GM21786 (cell line): Measurements from ENCODE around the gene ALDH1A3.

Experiments used
- ATAC-seq: cut with Tn5 transposase; IDR thresholded peaks from one replicate; pipeline ENCODE4 v1.9.1; 2021; ENCODE audit not compliant: unreplicated experiment

The ALDH1A3 gene

GRCh38 chr15:100923902-100924301, 44.3 kb downstream of the ALDH1A3 start:
- ATAC-seq, result no peak

GRCh38 chr15:100924436-100924835, 44.8 kb downstream of the ALDH1A3 start:
- no peak for ATAC-seq

DNA sequence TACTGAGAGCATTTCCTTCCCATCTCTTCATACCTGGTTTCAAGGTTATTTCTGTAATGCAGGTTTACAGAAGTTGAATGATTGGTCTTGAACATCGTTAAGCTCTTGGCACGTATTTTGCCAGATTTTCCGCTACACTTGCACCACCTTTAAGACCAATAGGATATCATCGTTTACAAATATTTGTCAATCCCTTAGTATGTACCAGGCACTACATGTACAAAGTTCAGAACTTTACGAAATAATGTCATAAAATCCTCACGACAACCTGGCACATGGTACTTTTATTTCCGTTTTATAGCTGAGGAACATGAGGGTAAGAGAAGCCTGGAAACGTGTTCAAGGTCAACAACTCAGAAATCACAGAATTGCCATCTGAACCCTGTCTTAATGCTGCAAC, 45.8 kb downstream of the ALDH1A3 start:
- no peak for ATAC-seq

DNA sequence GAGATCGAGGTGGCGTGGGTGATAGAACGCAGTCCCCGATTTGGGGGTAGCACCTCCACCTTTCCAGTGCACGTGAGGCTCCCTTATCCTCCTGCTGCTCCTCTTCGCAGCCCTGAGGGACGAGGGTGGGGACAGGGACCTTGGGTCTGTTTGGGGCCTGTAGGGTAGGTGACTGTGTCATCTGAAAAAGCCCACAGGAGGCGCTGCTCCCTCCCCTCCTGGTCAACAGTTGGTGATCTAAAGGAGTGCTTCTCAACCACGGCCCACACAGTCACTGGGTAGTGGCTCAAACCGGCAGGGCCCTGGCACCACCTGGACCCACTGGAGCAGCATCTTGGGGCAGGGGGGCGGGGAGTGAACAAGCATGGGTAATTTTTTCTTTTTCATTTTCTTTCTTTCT, 46.6 kb downstream of the ALDH1A3 start:
- ATAC-seq, result peak; percentile 22

GRCh38 chr15:100926971-100927756, 47.5 kb downstream of the ALDH1A3 start:
- ATAC-seq, result peak; percentile 41

- no peak for ATAC-seq
These were observed 49.1 kb downstream of the ALDH1A3 start for GRCh38 chr15:100928632-100929280.

- peak; percentile 27 for ATAC-seq
These were observed 50.0 kb downstream of the ALDH1A3 start for GRCh38 chr15:100929641-100930042.

DNA sequence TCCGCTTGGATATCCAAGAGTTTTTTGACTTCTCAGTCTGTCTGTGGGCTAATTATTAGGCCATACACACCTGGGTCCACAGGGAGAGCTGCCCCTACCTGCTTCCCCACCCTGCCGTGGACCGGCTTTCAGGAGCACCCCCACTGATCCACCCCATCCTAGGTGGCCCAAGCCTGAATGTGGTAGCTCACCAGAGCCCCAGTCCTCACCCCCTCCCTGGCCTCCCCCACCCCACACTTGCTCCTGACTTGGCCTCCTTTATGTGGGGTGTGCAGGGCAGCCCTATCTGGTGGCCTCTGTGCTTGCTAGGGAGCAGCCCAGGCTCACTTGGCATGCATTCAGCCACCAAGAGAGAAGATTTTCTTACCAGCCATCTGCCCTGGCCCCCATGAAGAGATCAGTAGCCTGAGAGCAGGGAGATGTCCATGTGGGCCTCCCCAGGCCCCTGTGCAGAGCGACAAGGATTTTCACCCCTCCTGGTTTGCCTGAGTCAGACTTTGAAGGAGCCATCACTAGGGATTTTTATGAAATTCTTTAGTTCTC, 50.7 kb downstream of the ALDH1A3 start:
- ATAC-seq, result no peak

GRCh38 chr15:100931143-100931890, 51.7 kb downstream of the ALDH1A3 start:
- peak; percentile 37 for ATAC-seq

- no peak for ATAC-seq
These were observed 53.2 kb downstream of the ALDH1A3 start for GRCh38 chr15:100932676-100933348.

DNA sequence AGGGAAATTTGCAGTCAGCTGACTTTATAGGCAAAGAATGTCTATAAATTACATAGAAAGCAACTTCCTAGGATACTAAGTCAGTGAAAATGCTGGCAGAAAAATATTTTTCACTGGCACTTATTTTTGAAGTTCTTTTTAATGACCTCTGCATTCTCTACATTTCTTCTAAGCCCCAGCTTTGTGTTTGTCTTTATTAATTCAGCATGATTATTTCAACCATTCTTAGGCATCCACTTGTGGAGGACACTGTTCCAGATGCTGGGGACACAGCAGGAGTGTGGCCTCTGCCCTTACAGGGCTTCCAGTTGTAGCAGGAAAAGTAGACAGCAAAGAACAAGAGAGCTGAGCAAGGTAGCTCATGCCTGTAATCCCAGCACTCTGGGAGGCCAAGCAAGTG, 54.5 kb downstream of the ALDH1A3 start:
- no peak for ATAC-seq

DNA sequence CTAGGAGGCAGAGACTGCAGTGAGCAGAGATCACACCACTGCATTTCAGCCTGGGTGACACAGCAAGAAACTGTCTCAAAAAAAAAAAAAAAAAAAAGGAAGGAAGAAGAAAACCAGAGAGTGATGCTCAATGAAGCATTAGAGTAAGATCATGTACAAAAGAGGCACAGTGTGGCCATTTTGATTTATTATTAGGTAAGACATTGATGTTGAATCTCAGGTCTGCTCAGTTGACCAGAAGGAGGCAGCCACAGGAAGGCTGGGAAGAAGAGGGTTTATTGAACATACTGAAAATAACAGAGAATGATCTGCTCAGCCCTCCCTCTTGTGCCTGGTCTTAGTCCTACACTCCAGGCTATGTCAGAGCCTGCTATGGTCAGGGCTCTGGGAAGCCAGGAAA, 55.1 kb downstream of the ALDH1A3 start:
- no peak for ATAC-seq

DNA sequence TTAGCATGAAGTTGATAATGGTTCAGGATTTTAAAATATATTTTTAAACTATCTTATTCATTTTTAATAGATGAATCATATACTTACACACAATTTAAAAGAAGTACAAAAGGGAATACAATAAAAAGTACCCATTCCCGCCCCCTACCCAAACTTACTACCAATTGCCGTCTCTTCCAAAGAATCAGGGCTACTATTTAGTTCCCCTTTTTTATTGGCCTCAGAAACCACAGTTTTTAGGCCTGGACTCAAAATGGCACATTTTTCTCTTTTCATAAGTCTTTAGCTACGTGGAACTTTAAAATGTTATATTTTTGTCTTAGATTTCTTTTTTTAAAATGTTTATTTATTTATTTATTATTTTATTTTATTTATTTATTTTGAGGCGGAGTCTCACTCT, 57.5 kb downstream of the ALDH1A3 start:
- ATAC-seq, result no peak

- ATAC-seq, result no peak
These were observed 60.2 kb downstream of the ALDH1A3 start for GRCh38 chr15:100939791-100940190.

DNA sequence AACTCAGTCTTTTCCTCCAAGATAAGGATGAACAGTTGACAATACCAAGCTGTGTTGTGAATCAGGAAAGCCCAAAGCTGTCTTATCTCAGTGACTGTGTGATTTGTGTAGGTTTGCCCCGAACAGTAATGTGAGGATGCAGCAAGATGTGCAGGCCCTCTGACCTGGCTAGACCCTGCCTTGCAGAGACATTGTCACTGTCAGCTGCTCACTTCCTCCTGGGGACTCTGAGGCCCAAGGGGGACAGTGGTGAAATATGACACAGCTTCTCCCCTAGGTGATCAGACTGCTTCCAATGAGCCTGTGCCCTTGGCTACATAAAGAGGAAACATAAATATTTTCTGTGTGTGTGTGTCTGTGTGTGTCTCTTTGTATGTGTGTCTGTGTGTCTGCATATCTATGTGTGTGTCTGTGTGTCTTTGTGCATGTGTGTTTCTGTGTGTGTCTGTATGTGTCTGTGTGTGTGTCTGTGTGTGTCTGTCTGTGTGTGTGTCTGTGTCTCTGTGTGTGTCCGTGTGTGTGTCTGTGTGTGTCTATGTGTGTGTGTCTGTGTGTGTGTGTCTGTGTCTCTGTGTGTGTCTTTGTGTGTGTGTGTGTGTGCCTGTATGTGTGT, 61.2 kb downstream of the ALDH1A3 start:
- ATAC-seq, result peak; percentile 80

DNA sequence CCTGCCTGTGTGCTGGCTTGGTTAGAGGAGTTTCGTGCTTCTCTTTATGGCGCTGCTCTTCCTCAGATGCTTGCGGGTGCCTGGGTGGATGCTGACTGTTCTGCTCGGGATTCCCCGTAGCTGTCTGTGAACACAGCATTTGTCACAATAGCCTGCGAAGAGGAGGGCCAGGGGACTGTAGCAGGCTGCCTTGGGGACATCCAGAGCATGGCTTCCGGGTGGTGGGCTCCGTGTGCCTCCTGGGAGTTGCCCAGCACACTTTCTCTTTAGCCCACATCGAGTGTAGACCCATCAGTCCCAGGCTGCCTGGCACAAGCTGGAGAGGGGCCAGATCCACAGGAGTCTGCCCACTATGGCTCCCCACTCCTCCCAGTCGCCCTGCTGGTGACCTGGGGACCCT, 61.9 kb downstream of the ALDH1A3 start:
- peak; percentile 46 for ATAC-seq

DNA sequence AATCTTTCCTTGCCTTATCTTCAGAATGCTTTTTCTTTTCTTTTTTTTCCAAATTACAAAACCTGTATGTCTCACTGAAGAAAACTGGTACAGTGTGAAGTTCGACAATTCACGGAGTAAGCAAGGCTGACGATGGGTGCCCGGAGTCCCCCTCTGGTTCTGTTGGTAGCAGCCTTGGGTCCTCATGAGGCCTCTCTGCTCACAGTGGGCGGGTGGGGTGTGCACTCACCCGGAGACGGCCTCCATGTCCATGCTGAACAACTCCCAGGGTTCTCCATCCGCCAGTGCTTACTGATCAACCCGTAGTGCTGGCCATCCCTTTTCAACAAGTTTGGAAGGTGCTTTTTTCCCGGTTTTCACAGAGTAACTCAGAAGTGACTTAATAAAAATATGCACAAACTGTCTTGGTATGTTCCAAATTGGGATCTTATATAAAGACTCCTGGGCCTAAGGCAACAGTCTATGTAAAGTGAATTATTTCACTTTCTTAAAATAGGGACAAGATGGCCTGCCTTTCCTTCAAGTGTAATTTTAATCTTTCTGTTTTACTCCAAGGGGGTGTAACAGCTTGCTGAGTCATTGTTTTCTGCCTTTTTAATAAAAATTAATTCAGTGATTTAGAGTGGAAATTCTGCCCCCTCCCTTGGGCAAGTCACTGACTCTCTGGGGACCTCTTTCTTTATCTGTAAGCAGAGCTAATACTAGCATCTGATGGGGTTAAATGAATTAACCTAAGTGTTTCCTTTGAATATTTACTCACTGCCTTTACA, 63.2 kb downstream of the ALDH1A3 start:
- ATAC-seq, result no peak

DNA sequence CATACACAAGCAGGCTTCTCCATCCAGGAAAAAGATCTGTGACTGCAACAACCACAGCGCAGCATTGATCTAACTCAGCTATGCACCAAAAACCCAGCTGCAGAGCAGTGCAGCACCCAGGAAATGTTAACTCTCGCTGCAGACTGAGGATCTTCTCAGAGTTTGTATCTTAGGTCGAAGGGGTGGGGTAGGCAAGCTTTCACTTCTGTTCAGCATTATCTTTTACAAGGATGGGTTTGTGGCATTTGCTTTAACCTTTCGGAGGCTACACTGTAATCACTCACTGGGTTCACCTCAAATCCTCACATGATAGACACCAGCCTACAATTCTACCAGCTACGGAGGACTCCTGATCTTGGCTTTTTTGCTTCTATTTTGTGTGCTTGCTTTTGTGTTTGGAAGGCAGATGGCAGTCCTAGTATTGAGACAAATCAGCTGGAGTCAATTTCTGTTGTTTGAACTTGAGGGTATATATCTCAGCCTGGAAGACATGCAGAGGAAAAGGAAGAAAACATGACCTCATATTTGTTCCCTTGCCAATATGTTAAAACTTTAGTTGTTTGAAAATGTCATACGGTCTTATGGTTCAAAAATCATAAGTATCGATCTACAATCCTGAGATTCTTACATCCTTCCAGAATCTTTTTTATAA, 64.7 kb downstream of the ALDH1A3 start:
- peak; percentile 30 for ATAC-seq

DNA sequence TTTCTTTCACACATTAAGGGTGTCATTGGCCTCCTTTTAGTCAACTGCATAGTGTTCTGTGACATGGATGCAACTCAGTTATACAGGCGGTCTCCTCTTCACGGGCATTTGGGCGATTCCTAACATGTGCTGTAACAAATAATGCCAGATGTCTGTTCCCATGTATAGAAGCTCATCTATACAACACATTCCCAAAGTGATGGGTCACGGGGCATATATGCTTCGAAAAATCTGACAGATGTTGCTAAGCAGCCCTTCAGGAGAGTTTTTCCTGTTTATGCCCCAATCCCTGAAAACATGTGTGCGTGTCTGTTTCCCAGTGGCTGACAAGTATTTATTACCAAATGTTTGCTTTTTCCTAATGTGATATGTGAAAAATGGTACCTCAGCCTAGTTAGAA, 65.4 kb downstream of the ALDH1A3 start:
- ATAC-seq, result no peak
